GM19328 (cell line): ENCODE results near the gene IPO4.
"Not testable (repeated sequence)": the region's sequence is repeated elsewhere in the genome, so short reads cannot be mapped to it uniquely, and the experiment has no call there.

Experiments used
- ATAC-seq: cut with Tn5 transposase; IDR thresholded peaks from one replicate; pipeline ENCODE4 v1.9.1; 2021; ENCODE audit warnings: mild to moderate bottlenecking, moderate library complexity; ENCODE audit not compliant: unreplicated experiment

Gene IPO4

DNA sequence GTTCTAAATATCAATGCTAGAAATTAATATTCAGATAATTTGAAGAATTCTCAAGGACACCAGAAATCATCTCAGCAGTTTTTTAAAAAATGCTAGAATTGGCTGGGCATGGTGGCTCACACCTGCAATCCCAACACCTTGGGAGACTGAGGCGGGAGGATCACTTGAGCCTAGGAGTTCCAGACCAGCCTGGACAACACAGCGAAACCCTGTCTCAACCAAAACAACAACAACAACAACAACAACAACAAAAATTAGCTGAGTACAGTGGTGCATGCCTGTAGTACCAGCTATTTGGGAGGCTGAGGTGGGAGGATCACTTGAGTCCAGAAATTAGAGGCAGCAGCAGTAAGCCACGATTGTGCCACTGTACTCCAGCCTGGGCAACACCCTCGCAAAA is 30.5 kb upstream of the IPO4 start:
- no peak for ATAC-seq

DNA sequence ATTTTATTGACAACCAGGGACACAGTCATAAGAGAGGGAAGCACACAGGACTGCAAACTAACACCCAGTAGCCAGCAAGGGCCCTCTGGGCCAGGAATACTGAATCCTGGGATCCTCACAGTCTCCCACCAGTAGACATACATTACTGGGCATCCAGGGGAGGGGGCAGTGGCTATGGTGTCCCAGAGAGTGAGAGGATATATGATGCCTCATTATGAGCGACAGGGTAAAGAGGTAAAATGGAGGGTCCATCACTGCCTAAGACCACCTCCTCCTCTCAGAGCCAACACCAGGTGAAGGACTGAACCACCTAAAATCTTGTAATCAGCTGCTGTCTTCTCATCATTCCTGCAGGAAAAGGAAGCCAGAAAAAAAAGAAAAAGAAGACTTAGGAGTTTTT is 28.3 kb upstream of the IPO4 start:
- ATAC-seq, result not testable (repeated sequence)

DNA sequence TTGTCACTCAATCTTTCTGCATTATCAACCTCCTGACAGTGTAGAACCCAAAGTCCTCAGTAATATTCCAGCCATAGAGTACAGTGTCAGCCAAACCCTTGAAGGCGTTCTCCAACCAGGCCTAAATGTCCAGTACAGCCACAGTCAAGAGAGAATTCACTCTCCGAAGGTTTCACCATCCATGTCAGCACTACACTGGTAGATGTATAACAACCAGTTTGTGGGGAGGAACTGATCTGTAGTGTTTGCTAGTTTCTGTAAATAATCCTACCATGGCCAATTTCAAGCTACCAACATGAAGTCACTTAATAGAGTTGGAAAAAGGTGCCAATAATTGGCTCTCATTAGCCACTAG is 27.7 kb upstream of the IPO4 start:
- ATAC-seq, result no peak

DNA sequence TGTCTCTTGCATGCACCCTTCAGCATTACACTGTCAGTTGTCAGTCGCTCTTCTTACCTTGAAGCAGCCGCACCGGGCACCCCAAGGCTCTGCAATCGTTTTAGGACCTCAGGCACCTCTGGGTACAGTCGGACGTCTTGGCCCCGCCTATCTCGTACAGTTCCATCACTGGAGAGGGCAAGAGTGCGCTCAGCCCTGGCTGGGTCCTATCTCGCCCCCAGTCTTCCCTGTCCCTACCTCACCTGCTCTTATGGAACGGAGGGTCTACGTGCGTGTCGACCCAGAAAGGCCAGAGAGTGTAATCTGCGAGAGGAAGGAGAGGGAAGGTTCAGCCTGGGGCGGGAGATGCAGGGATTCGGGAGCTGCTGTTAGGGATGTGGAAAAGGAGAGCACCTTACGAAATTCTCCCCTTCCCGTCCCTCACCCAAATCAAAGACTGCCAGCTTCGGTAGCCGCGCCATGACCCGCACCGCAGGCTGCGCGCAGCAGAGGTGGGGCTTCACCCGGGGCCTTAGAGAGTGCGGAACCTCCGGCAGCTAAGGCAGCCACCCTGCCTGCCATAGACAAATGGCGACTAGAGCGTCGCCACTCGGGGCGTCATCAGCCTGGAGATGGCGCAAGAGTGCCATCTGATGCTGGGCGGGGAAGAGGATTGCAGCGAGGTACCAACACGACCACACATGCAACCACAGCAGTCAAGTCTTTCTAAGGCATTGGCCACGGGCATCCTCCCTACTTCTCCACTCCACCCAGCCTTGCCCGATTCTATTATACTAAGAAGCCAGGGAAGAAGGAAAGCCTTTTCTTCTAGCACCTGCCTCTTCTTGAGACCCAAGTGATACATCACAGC is 27.1 kb upstream of the IPO4 start, which contains the start of gene MDP1:
Gene MDP1 (minus strand): TSS at position 572 of the 850 bp plus-strand sequence. CDS start 111 bp downstream, at position 461.
- ATAC-seq, result peak; percentile 49

DNA sequence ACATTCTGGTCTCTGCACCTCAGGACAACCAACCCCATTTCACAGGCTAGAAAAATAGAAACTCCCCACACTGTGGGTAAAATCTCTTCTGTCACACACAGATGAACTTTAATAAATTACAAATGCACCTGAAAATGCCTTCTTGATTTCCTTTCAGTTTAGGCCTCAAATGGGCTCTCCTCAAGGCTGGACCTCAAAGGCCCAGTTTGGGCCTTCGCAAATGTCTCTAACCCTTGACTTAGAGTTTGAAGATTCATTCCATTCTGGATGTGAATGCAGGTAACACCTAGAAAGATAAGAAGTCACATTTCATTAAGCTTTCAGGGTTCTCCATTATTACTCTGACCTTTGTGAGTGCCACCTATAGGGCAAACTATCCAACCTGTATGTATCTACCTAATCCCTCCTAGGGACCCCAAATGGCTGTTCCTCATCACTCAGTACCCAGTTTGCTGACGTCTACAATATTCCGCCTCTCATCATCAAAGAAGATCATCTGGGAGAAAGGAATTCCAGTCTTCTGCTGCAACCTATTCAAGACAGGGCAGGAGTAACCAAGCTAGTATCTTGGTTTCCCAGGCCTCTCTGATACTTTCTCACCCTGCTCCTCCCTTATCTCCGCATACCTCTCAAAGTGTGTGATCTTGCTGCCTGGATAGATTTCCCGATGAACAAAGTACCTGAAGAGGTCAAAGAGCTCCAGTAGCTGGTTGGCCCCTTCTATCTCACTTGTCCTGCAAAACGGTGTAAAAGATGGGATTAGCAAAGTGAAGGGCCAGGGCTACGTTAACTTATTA is 25.4 kb upstream of the IPO4 start:
- no peak for ATAC-seq

DNA sequence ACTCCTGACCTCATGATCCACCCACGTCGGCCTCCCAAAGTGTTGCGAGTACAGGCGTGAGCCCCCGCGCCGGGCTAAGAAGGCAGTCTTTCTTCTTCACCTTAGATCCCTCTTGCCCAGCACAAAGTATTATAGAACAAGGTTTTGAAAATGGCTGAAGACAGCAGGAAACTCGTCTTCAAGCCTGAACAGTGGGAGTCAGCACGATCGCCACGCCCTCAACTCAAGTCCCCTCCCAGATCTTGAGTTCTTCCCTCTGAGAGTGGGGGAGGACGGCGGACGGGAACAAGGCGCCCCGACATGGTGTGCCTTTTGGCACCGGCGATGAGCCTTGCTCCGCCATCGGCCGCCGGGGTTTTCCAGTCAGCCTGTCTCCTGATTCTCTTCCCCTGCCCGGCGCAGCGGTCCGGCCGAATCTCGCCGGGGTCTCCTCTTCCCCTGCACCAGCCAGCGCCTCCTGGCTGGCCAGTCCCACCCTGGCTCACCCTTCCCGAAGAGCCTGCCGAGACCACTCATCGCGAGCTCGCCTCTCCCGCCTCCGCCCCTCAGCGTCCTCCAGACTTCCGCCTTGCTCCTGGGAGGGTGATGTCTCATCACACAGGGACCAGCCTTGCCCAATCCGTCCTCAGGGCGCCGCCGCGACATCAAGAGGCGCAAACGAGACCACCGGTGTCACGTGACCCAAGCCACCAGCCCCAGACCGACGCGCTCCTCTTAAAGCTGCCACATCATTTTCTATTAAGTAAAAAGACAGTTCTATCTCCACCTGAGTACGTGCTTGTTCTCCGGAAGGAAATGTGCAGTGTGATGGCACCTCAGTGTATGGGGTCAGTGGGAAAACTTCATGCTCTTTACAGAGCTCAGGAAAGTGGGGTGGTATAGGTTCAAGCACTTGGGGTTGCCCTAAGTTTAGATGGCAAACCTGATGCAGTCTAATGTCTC is 24.6 kb upstream of the IPO4 start, which contains the start of gene CHMP4A:
Gene CHMP4A (minus strand): TSS at position 565 of the 942 bp plus-strand sequence. CDS start 49 bp downstream, at position 516.
- peak; percentile 66 for ATAC-seq

DNA sequence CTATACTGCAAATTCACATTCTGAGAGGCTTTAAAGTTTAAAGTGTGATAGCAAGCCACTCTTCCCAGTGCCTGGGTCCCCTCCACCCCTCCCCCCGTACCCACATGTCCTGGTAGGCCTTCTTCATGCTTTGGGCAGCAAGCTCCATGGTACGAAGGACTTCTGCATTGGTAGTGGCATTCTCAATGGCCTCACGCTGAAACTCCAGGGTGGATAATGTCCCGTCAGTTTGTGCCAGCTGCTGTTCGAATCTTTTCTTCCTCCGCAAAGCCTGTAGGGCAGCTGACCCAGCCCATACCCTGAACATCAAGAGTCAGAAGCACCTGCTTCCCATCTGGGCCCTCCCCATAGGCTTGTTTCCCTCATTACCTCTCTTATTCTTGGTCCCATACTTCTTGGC is 22.7 kb upstream of the IPO4 start:
- no peak for ATAC-seq

DNA sequence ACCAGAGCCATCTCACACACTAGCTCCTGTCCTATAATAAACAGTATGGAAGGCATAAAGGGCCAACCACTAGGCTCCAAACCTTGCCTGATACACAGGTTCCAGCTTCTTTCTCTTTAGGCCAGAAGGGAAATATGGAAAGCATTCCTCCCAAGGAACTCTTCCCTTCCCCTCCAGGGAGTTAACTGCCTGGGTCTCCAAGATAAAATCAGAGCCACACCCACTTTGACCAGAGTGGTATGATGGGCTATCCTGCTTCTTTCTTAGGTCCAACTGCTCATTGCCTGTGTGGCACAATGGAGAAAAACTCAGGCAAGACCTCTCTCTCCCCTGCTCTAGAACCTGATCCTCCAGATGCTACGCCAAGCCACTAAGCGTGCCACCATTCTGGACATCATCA is 19.0 kb upstream of the IPO4 start:
- ATAC-seq, result no peak

DNA sequence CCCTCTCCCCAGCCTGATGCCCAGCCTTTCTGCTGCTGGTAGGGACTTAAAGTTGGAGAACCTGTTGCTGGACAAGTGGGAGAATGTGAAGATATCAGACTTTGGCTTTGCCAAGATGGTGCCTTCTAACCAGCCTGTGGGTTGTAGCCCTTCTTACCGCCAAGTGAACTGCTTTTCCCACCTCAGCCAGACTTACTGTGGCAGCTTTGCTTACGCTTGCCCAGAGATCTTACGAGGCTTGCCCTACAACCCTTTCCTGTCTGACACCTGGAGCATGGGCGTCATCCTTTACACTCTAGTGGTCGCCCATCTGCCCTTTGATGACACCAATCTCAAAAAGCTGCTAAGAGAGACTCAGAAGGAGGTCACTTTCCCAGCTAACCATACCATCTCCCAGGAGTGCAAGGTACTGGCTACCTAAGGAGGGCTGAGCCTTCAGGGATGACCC is 18.5 kb upstream of the IPO4 start:
- no peak for ATAC-seq

DNA sequence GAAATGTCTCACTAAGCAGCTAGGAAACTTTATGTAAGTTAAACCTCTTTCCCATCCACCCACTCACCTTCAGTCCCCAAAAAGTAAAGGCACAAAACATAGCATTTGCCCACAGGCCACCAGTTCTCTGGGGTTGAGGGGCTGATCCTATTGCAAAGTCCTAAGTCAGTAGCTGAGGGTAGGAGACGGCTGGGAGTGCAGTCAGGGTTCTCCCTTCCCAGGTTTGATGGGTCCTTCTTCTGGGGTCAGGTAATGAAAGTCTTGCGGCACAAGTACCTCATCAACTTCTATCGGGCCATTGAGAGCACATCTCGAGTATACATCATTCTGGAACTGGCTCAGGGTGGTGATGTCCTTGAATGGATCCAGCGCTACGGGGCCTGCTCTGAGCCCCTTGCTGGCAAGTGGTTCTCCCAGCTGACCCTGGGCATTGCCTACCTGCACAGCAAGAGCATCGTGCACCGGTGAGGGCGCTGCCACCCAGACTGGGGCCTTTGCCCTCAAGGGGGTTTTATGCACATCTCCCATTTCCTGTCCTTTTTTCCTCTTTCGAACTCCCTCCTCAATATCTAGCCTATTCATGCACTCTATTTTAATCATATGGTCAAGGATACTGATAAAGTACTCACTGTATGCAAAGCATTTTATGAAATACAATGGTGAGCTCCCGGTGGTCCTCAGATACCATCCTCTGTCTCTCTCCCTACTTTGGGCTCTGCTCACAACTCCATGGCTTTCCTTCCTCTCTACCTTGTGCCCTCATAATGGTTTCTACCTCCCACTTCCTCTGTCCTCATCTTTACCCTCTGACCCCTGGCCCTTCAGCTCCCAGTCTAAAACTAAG is 17.9 kb upstream of the IPO4 start:
- no peak for ATAC-seq

DNA sequence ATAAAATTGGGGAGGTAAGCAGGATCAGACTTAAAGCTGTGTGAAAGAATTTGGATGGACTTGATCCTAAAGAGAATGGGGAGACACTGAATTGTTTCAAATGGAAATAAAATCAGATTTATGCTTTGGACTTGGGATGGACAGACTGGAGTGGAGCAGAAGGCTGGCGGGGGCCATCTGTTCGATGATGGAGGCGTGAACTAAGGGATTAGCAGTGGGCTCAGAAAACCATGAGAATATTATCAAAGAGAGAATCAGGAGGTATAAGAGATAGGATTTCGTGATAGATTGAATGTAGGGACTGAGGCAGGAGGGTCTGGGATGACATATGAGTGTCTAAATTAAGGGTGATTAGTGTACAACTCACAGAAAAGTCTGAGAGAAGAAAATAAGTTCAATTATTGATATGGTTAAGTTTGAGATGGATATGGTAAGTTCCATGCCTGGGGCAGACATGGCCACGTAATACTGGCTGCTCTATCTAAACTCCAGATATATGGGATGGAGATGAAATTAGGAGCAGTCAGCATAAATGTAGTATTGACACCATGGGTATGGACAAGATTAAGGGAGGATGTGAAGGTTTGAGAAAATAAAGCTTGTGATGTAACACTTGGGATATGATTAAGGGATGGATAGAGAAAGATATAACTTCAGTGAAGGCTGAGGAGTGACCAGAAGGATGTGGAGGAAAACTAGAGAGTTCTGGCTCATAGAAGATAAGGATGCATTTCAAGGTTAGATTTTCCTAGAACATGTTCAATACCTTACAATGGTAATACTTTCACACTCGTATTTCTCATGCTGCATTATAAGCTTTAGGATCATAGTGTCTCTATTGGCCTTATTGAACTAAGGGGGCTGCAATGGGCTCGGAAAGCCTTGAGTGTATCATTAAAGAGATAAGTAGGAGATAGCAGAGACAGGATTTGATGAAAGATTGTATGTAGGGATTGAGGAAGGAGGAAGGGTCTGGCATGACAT is 15.8 kb upstream of the IPO4 start:
- ATAC-seq, result no peak

DNA sequence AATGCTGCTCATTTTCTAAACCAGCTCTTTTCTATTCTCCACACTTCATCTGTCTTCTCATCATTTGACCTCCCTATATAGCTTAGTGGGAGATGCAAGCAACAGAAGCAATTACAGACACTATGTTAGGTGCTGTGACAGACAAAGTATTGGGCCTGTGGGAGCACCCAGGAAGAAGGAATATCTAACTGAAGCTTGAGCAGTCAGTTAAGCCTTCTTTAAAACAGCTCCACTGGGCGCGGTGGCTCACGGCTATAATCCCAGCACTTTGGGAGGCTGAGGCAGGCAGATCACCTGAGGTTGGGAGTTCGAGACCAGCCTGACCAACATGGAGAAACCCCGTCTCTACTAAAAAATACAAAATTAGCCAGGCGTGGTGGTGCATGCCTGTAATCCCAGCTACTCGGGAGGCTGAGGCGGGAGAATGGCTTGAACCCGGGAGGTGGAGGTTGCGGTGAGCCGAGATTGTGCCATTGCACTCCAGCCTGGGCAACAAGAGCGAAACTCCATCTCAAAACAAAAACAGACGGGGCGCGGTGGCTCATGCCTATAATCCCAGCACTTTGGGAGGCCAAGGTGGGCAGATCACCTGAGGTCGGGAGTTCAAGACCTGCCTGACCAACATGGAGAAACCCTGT is 14.8 kb upstream of the IPO4 start:
- ATAC-seq, result not testable (repeated sequence)

DNA sequence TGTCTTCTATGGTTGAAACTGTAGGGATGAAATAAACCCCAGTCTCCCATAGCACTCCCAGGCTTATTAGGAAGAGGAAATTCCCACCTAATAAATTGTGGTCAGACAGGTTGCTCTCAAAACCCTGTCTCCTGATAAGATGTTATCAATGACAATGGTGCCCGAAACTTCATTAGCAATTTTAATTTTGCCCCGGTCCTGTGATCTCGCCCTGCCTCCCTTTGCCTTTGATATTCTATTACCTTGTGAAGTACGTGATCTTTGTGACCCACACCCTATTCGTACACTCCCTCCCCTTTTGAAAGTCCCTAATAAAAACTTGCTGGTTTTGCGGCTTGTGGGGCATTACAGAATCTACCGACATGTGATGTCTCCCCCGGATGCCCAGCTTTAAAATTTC is 13.9 kb upstream of the IPO4 start:
- not testable (repeated sequence) for ATAC-seq

DNA sequence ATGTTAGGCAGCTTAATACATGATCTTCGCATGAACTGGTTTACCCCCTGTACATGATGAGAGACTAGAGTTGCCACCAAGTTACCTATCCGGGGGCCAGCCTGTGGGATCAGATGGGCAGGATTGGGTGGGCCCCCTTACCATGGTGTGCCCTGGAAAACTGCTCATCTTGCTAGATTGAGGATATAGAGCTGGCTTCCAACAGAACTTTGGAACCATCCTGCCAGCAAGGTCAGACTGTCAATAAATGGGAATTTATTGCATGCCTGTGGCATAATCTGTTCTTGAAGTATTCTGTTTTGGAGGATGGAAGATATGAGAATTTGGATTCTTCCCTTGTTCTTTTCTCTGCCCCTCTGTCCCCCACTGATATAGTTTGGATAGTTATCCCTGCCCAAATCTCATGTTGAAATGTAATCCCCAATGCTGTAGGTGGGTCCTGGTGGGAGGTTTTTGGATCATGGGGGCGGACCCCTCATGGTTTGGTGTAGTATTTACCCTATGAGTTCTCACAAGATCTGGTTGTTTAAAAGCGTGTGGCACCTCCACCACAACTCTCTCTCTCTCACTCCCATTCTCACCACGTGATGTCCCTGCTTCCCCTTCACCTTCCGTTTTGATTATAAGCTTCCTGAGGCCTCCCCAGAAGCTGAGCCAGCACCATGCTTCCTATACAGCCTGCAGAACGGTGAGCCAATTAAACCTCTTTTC is 10.4 kb upstream of the IPO4 start:
- no peak for ATAC-seq

DNA sequence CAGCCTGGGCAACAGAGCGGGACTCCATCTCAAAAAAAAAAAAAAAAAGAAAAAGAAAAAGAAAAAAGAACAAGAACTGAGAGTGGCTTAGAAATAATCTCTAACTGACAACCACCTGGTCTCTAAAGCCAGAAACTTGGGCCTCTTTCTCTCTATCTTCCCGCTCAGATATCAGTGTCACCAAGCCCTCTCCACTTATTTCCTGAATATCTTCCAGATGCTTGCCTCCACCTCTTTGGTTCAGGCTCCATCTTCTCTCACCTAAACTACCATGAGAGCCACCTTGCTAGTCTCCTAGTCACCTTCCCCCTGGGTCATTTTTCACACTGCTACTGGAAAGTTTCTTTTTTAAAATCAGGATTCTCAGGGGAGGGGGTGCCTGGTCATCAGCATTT is 8.4 kb upstream of the IPO4 start:
- no peak for ATAC-seq

DNA sequence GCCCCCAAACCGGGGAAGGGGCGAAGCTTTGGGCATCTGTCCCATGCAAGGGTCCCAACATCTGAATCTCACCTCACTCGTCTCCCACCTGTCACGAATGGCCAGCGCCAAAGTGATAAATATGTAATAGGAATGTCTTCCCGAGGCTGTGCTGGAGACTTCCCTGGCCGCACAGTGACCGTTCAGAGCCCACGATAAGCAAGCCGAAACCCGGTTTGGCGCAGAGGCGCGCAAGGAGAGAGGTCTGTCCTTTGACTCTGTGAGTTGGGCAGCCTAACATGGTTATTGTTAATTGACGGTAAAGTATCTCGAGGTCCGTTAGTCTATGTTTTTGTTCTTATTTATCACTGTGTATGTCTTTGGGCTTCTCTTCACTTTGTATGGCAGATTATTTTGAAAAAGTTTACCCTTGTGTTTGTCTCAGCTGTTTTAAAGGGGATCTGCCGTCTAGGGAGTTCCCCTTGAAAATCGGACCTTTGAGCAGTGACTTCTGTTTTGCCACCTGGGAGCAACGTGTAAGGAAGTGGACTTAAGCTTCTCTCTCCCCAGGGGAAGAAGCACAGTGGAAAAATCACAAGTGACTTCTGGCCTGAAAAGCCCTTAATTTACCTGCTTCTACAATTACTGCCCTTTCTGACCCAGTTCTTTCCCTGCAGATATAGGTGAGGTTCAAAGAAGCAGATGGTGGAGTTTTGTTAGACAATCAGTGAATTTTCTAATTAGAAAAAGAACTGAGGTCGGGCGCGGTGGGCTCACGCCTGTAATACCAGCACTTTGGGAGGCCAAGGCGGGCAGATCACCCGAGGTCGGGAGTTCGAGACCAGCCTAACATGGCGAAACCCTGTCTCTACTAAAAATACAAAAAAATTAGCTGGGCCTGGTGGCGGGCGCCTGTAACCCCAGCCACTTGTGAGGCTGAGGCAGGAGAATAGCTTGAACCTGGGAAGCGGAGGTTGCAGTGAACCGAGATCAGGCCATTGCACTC is 7.7 kb upstream of the IPO4 start:
- ATAC-seq, result peak; percentile 9
